DOHH2 (cell line): ENCODE results near the gene CLCN1.

Experiments used
- CTCF ChIP-seq: fragments of 200-600 bp; sonication (generic); IDR thresholded peaks from one replicate; pipeline ENCODE4 v1.5.1; 2014; ENCODE audit warnings: antibody characterized with exemption, mild to moderate bottlenecking, low read depth, low read length; ENCODE audit not compliant: poor library complexity, severe bottlenecking
- EZH2phosphoT487 ChIP-seq: fragments of 200-600 bp; sonication (generic); IDR thresholded peaks from 2 replicates; pipeline ENCODE4 v1.6.1; 2017; ENCODE audit warnings: borderline replicate concordance, mild to moderate bottlenecking, antibody characterized with exemption, low read length, moderate library complexity, mixed read lengths

- TF ChIP-seq CTCF (no peak), EZH2phosphoT487 (no peak)
These were observed 52.1 kb downstream of the CLCN1 start for GRCh38 chr7:143367972-143368371.
